Measurements from ENCODE around the gene PDCD11.

Gene PDCD11

DNA sequence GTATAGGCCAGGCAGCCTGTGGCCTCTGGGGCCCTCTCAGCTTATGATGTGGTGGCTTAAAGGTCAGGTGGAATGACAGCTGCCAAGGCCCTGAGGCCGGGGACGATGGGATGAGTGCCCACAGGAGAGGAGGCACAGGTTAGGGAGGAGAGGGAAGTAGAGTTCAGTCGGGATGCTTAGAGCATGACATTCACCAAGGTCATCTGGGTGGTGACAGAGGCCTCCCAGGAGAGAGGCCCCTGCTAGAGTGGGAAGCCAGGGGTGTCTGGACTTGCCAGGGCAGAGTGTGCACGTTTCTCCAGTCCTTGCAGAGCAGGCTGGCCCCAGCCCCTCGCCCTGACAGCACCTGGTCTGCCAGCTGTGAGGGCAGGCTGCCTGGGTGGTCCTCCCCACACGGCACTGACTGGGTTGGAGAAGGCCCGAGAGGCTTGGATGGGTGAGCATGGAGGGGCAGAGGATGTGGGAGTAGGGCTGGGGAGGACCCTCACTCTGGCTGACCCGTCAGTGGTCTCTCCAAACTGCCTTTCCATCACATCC lies 60.8 kb downstream of the PDCD11 start:
- DNase-seq, result no peak
- peaks cover 7% of the 10 kb centered on the region for H3K4me1 ChIP-seq
- TF ChIP-seq, protein P1, sequence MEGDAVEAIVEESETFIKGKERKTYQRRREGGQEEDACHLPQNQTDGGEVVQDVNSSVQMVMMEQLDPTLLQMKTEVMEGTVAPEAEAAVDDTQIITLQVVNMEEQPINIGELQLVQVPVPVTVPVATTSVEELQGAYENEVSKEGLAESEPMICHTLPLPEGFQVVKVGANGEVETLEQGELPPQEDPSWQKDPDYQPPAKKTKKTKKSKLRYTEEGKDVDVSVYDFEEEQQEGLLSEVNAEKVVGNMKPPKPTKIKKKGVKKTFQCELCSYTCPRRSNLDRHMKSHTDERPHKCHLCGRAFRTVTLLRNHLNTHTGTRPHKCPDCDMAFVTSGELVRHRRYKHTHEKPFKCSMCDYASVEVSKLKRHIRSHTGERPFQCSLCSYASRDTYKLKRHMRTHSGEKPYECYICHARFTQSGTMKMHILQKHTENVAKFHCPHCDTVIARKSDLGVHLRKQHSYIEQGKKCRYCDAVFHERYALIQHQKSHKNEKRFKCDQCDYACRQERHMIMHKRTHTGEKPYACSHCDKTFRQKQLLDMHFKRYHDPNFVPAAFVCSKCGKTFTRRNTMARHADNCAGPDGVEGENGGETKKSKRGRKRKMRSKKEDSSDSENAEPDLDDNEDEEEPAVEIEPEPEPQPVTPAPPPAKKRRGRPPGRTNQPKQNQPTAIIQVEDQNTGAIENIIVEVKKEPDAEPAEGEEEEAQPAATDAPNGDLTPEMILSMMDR (IDR thresholded peaks at IDR 0.05; ENCODE audit: low read depth, low read length), result no peak
- H3K36me3 ChIP-seq, result no peaks in the 10 kb centered on the region
- H3K9me3 ChIP-seq, result no peaks in the 10 kb centered on the region
- no peaks in the 10 kb centered on the region for H3K27me3 ChIP-seq
- no peak overlapping the region for H3K4me3 ChIP-seq (ENCODE audit: low read depth, low read length)

DNA sequence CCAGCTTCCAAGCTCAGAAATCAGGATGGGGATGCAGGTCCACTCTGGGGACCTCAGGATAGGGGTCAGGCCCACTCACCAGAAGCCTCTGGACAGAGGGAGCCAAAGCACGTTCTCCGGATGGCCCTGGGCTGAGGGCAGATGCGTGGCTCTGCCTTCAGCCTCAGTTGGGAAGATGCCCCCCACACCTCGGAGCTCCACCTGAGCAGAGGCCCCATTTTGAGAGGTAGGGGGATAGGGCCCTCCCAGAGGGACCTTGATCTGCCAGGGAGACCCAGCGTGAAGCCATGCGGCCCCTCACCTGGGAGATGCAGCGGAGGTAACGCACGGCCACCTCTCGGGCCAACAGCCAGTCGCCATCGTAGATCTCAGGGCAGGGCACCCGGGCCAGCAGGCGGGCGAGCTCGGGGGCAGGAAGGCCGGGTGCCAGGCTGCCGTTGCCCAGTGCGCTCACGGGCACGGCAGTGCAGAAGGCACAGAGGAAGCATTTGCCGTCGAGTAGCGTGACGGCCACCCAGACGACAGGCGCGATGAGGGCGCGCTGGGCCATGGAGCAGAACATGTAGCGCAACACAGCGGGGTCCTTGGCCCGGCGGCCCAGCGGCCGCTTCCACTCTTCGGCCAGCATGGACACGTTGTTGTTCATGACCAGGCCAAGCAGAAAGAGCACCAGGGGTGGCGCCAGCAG lies 61.6 kb downstream of the PDCD11 start:
- Histone ChIP-seq H3K4me3 (ENCODE audit: low read depth, low read length) (no peak overlapping the region), H3K27me3 (no peaks in the 10 kb centered on the region), H3K36me3 (no peaks in the 10 kb centered on the region), H3K4me1 (no peaks in the 10 kb centered on the region; the same call in 1 of the 2 replicates), H3K9me3 (no peaks in the 10 kb centered on the region)
- DNase-seq, result no peak
- TF ChIP-seq, protein P1 (IDR thresholded peaks at IDR 0.05; ENCODE audit: low read depth, low read length), result no peak

DNA sequence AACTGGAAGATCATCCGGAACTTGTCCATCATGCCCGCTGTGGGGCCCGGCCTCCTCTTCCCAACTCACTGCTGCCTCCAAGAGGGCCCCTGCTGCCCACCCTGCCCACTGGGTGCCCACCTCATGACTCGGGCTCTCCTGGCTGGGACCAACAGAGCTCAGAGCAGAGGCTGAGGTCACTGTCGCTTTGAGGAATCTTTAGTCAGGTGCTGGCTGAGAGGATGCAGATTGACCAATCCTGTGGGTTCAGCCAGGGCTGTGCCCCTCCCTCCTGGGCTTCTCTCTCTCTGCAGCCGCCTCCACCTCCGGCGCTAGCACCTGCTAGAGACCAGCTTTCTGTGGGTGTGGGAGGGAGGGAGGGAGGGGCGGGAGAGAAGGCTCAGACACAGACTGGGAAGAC lies 62.3 kb downstream of the PDCD11 start, which contains the start of gene CALHM1:
TSS of gene CALHM1 (minus strand) at position 181 of the 400 bp plus-strand sequence. CDS start at position 32, 149 bp downstream.
- Histone ChIP-seq H3K4me1 (no peaks in the 10 kb centered on the region; the same call in 1 of the 2 replicates), H3K27me3 (no peaks in the 10 kb centered on the region), H3K36me3 (no peaks in the 10 kb centered on the region), H3K4me3 (ENCODE audit: low read depth, low read length) (no peak within 1 kb of the TSS), H3K9me3 (no peaks in the 10 kb centered on the region)
- TF ChIP-seq, protein P1 (IDR thresholded peaks at IDR 0.05; ENCODE audit: low read depth, low read length), result no peak
- no peak for DNase-seq

DNA sequence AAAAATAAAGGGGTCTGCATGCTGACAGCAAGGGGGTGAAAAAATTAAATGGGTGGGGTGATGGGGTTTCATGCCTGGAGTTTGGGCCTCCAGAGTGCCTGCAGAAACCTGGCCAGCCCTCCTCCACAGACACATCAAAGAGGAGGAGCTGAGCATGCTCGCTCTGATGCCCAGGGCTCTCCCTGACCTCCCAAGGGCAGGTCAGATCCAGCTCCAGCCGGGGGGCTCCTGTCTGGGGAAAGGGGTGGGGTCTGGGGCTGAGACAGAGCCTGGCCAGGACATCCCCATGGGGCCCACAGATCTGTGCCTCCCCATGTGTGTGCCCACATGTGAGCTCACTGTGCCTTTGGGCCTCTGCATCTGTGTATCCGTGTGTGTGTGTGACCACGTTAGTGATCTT lies 63.2 kb downstream of the PDCD11 start:
- H3K4me1 ChIP-seq, result no peaks in the 10 kb centered on the region; the same call in 1 of the 2 replicates
- DNase-seq, result no peak

DNA sequence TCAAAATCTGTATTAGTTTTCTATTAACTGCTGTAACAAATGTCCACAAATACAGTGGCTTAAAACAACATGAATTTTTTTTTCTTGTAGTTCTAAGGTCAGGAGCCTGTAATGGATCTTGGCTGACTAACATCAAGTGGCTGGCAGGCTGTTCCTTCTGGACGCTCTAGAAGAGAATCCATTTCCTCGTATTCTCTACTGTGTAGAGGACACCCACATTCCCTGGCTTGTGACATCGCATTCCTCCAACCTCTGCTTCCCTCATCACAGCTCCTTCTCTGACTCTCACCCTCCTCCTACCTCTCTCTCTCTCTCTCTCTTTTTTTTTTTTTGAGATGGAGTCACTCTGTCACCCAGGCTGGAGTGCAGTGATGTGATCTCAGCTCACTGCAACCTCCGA lies 67.1 kb downstream of the PDCD11 start:
- H3K9me3 ChIP-seq, result no peaks in the 10 kb centered on the region
- DNase-seq, result no peak
- no peaks in the 10 kb centered on the region for H3K27me3 ChIP-seq
- H3K4me1 ChIP-seq, result no peaks in the 10 kb centered on the region; the same call in 1 of the 2 replicates
- H3K36me3 ChIP-seq, result no peaks in the 10 kb centered on the region
- TF ChIP-seq, protein P1 (IDR thresholded peaks at IDR 0.05; ENCODE audit: low read depth, low read length), result no peak
- H3K4me3 ChIP-seq (ENCODE audit: low read depth, low read length), result no peak overlapping the region

More for the DNA sequence above, 63.2 kb downstream of the PDCD11 start:
- Histone ChIP-seq H3K4me3 (ENCODE audit: low read depth, low read length) (no peak overlapping the region), H3K27me3 (no peaks in the 10 kb centered on the region), H3K36me3 (no peaks in the 10 kb centered on the region), H3K9me3 (no peaks in the 10 kb centered on the region)
- TF ChIP-seq, protein P1 (IDR thresholded peaks at IDR 0.05; ENCODE audit: low read depth, low read length), result no peak

All from BE2C (cell line).